Vagina (tissue), 2 donors: ENCODE measurements around the gene MRPL54.

Experiments
- POLR2A ChIP-seq, 2 donors: fragments of 450-650 bp; IDR thresholded peaks; one replicate each; pipeline ENCODE4 v1.6.1; 2017; ENCODE audit warnings: antibody characterized with exemption in 2 of 2, mild to moderate bottlenecking in 2 of 2, moderate library complexity in 2 of 2
- POLR2AphosphoS5 ChIP-seq, 2 donors: sonication (generic); formaldehyde crosslinking; IDR thresholded peaks; one replicate each; pipeline ENCODE4 v1.9.0; 2017; ENCODE audit warnings: antibody characterized with exemption in 2 of 2, mild to moderate bottlenecking in 2 of 2, low read depth in 1 of 2; ENCODE audit not compliant: insufficient read depth in 1 of 2
- TF ChIP-seq, protein P1 (sequence below), 3 experiments: fragments of 450-650 bp in 2 of 3; fragments of 200-600 bp in 1 of 3; sonication (generic) in 1 of 3; IDR thresholded peaks; one replicate each; pipeline ENCODE4 v1.5.1; 2017 to 2019; ENCODE audit warnings: antibody characterized with exemption in 3 of 3, mild to moderate bottlenecking in 2 of 3, moderate library complexity in 2 of 3

GRCh38 chr19:3736106-3736724, 26.3 kb upstream of the MRPL54 start:
- TF ChIP-seq, protein P1, sequence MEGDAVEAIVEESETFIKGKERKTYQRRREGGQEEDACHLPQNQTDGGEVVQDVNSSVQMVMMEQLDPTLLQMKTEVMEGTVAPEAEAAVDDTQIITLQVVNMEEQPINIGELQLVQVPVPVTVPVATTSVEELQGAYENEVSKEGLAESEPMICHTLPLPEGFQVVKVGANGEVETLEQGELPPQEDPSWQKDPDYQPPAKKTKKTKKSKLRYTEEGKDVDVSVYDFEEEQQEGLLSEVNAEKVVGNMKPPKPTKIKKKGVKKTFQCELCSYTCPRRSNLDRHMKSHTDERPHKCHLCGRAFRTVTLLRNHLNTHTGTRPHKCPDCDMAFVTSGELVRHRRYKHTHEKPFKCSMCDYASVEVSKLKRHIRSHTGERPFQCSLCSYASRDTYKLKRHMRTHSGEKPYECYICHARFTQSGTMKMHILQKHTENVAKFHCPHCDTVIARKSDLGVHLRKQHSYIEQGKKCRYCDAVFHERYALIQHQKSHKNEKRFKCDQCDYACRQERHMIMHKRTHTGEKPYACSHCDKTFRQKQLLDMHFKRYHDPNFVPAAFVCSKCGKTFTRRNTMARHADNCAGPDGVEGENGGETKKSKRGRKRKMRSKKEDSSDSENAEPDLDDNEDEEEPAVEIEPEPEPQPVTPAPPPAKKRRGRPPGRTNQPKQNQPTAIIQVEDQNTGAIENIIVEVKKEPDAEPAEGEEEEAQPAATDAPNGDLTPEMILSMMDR (IDR thresholded peaks at IDR 0.05), result no peak
- TF ChIP-seq POLR2A (IDR thresholded peaks at IDR 0.05), result no peak
- TF ChIP-seq POLR2AphosphoS5 (IDR thresholded peaks at IDR 0.05; ENCODE audit: insufficient read depth in 1 of 2, low read depth in 1 of 2), result no peak
